ACC112 (cell line): ENCODE results near the gene PLPP4.

ENCODE experiments used
- H2AFZ ChIP-seq: fragments of 200-600 bp; sonication (generic); one replicate; pipeline ENCODE4 v1.6.0; 2017; ENCODE audit warnings: antibody characterized with exemption, low read length; ENCODE audit not compliant: unreplicated experiment
- H3K27ac ChIP-seq: fragments of 200-600 bp; sonication (generic); 2 replicates; pipeline ENCODE4 v1.5.1; 2014; ENCODE audit warnings: low read depth, mild to moderate bottlenecking, antibody characterized with exemption, low read length, moderate library complexity
- H3K27me3 ChIP-seq: fragments of 200-600 bp; sonication (generic); 2 replicates; pipeline ENCODE4 v1.6.1; 2014; ENCODE audit warnings: mild to moderate bottlenecking, antibody characterized with exemption, low read length, moderate library complexity, mixed read lengths; ENCODE audit not compliant: insufficient read depth
- H3K36me3 ChIP-seq: fragments of 200-600 bp; sonication (generic); 2 replicates; pipeline ENCODE4 v1.6.1; 2016; ENCODE audit warnings: mild to moderate bottlenecking, antibody characterized with exemption, low read length, moderate library complexity, mixed read lengths; ENCODE audit not compliant: insufficient read depth
- H3K4me1 ChIP-seq: fragments of 200-600 bp; sonication (generic); one replicate; pipeline ENCODE4 v1.6.1; 2016; ENCODE audit warnings: low read length, mixed read lengths; ENCODE audit not compliant: insufficient read depth, unreplicated experiment, control insufficient read depth
- H3K4me3 ChIP-seq: fragments of 200-600 bp; sonication (generic); 2 replicates; pipeline ENCODE4 v1.5.1; 2014; ENCODE audit warnings: mild to moderate bottlenecking, low read depth, low read length
- H3K79me2 ChIP-seq: fragments of 200-600 bp; sonication (generic); one replicate; pipeline ENCODE4 v1.6.0; 2016; ENCODE audit warnings: low read length; ENCODE audit not compliant: control insufficient read depth, unreplicated experiment, insufficient read depth

PLPP4 gene

DNA sequence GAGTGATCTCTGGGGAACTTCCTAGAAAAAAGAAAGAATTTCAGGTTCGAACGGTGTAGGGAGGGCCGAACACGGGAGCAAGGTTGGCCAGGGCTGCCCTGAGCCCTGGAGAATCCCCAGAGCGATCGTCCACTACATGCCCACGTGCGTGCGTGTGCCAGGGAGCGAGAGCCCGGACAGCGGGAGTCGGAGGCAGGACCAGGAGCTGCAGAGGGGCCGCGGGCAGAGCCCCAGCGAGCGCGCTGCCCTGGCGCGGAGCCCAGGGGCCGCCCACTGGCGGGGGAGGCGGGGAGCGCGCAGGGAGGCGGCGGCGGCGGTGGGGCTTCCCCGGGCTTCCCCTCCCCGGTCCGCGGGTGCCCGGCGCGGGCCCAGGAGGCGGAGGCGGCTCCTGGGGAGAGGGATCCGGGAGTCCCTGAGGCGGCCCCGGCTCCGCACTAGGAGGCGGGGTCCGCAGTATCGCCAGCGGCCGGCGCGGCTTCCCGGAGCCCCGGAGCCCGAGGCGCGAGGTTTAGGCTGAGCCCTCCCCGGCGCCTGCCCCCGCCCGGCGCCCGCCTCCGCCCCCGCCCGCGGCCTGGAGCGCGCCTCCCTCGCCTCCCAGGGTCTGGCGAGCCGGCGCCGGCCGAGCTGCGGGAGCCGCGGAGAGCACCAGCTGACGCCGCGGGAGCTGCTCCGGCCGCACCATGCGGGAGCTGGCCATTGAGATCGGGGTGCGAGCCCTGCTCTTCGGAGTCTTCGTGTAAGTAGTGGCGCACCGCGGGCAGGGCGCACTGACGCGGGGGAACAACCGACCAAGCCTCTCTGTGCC lies at the start of gene PLPP4:
PLPP4 (plus strand) TSS at position 602 of the 805 bp plus-strand sequence; CDS start at position 681, 79 bp downstream.
- H2AFZ ChIP-seq, result no peak within 1 kb of the TSS
- no peak within 1 kb of the TSS for H3K27ac ChIP-seq
- no peaks in the 10 kb centered on the region for H3K79me2 ChIP-seq
- peaks cover 7% of the 10 kb centered on the region for H3K4me1 ChIP-seq
- H3K36me3 ChIP-seq, result no peaks in the 10 kb centered on the region
- peak within 1 kb of the TSS; percentile 67 for H3K4me3 ChIP-seq
- H3K27me3 ChIP-seq, result peaks cover 12% of the 10 kb centered on the region

DNA sequence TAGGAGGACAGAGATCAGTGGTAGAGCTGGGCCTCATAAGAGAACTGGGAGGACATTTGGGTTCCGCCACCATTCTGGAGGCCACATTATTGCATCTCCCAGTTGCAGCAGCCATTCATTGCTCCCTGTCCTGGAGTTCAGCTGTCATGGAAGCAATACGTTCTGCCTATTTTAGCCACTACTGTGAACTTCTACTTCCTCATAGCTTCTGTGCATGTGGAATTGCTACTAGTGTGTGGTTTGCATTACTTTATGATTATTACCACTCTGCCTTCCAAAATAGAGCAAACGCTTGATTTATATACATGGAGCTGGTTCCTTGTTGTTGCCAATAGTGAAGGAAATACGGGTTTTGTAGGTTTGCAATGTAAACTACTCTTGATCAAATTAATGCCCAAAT lies 47.2 kb upstream of the PLPP4 start:
- Histone ChIP-seq H3K79me2 (no peaks in the 10 kb centered on the region), H3K27me3 (no peaks in the 10 kb centered on the region), H3K4me3 (no peak overlapping the region)

DNA sequence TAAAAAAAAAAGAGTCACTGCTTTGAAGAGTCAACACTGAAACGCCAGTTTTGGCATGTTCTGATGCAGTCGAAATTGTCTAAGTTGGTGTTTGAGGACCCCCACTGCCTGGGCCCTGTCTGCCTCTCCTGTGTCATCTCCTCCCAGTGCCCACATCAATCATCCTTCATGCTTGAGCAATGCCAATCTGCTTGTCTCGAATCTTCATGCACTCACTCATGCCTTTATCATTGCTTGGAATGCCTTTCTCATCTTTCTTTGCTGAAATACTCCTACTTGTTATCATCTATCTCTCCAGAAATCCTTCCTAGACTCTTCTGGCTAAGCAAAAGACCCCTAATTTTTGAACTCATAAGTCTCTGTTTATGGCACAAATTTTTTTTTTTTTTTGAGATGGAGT lies 42.1 kb upstream of the PLPP4 start:
- H3K4me3 ChIP-seq, result no peak overlapping the region
- H3K36me3 ChIP-seq, result no peaks in the 10 kb centered on the region
- H3K27me3 ChIP-seq, result no peaks in the 10 kb centered on the region
- H3K27ac ChIP-seq, result no peak overlapping the region
- H3K79me2 ChIP-seq, result no peaks in the 10 kb centered on the region
- H3K4me1 ChIP-seq, result peaks cover 9% of the 10 kb centered on the region
- no peak overlapping the region for H2AFZ ChIP-seq

More for the DNA sequence above, 47.2 kb upstream of the PLPP4 start:
- H2AFZ ChIP-seq, result no peak overlapping the region
- H3K27ac ChIP-seq, result no peak overlapping the region
- peaks cover 4% of the 10 kb centered on the region for H3K4me1 ChIP-seq
- H3K36me3 ChIP-seq, result no peaks in the 10 kb centered on the region

DNA sequence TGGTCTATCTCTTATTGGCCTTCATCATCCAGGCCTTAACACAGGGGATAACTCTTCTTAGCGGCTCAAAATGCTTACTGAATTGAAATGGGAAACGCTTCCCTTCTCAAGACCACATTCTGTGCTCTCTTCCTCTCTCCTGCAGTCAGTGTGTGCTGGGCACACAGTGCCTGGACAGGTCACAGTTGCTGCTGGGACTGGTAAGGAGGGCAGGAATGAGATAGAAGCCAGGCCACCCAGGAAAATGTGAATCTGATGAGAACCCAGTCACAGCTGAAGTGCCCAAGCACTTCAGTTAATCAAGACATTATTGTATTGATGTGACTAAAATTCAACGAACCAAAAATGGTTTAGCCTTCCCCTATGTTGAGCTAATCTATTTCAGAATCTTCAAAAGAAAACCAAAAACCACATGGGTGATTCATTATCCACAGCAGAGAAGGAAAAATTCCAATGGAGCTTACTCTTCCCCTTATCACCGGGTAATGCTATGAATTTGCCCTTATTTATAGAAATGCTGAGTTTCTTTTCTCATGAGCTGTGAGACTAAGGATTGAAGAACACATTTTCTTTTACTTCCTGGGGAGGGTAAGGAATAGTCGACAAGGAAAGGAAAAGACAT lies 41.2 kb upstream of the PLPP4 start:
- peaks cover 9% of the 10 kb centered on the region for H3K4me1 ChIP-seq
- H3K79me2 ChIP-seq, result no peaks in the 10 kb centered on the region
- no peaks in the 10 kb centered on the region for H3K36me3 ChIP-seq
- no peak overlapping the region for H3K4me3 ChIP-seq
- no peak overlapping the region for H2AFZ ChIP-seq
- peak overlapping the region; percentile 71 for H3K27ac ChIP-seq
- no peaks in the 10 kb centered on the region for H3K27me3 ChIP-seq

DNA sequence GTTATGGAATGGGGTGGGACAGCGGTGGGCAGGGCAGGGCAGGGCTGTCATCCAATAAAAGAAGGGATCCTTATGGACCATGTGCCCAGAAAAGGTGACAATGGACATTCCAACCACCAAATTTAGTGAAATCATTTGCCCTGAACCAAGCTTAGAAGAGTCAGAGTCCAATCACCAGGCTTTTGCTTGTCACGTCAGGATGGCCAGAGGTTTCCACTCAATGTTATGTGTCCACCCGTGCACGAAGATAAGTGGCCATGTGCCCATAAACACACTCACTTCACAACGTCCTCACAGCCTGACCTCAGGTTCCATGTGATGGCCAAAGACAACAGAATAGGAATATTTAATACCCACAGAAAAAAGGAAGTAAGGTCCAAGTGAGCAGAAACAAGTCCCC lies 36.6 kb upstream of the PLPP4 start:
- H3K4me1 ChIP-seq, result peaks cover 12% of the 10 kb centered on the region
- no peaks in the 10 kb centered on the region for H3K79me2 ChIP-seq
- H2AFZ ChIP-seq, result no peak overlapping the region
- no peak overlapping the region for H3K27ac ChIP-seq
- H3K27me3 ChIP-seq, result no peaks in the 10 kb centered on the region
- no peaks in the 10 kb centered on the region for H3K36me3 ChIP-seq
- H3K4me3 ChIP-seq, result no peak overlapping the region

DNA sequence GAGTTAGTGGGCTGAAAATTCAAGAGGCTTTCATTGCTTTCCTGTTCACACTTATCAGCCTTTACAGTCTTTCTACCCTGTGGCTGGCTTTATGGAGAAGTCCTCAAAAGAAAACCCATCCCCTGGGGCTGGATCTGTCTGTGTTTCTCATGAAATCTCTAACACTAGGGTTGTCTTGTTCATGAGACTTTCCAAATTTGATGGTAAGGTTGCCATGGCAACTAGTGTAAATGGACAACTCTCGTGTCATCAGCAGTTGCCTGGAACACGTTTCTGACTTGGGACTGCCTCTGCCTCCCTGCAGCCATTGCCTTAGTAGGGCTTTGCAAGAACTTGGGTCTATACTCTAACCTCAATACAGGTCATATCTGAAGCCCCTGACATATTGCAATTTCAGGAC lies 35.8 kb upstream of the PLPP4 start:
- H3K36me3 ChIP-seq, result no peaks in the 10 kb centered on the region
- H3K4me1 ChIP-seq, result peaks cover 9% of the 10 kb centered on the region
- no peaks in the 10 kb centered on the region for H3K79me2 ChIP-seq
- no peak overlapping the region for H2AFZ ChIP-seq
- no peak overlapping the region for H3K4me3 ChIP-seq
- no peak overlapping the region for H3K27ac ChIP-seq
- H3K27me3 ChIP-seq, result no peaks in the 10 kb centered on the region

DNA sequence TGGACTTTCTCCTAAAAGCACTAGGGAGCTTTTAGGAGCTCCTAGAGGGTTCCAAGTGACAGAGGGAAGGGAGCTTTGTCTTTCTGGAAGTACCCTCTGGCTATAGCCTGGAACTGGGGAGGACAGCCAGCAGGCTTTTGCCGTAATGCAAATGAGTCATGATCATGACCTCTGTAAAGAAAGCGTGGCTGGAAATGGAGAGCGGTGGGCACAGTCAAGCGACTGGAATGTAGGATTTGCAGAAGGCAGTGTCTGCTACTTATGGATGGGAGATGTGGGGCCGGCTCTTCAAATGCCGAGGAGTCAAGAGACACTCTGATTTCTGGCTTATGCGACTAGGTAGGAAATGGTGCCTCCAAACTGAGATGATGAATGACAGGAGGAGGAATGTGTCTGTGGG lies 34.6 kb upstream of the PLPP4 start:
- Histone ChIP-seq H3K27me3 (no peaks in the 10 kb centered on the region), H3K4me3 (no peak overlapping the region), H3K79me2 (no peaks in the 10 kb centered on the region), H3K4me1 (peaks cover 9% of the 10 kb centered on the region), H3K36me3 (no peaks in the 10 kb centered on the region), H3K27ac (peak overlapping the region; percentile 55; the same call in 1 of the 2 replicates), H2AFZ (no peak overlapping the region)

DNA sequence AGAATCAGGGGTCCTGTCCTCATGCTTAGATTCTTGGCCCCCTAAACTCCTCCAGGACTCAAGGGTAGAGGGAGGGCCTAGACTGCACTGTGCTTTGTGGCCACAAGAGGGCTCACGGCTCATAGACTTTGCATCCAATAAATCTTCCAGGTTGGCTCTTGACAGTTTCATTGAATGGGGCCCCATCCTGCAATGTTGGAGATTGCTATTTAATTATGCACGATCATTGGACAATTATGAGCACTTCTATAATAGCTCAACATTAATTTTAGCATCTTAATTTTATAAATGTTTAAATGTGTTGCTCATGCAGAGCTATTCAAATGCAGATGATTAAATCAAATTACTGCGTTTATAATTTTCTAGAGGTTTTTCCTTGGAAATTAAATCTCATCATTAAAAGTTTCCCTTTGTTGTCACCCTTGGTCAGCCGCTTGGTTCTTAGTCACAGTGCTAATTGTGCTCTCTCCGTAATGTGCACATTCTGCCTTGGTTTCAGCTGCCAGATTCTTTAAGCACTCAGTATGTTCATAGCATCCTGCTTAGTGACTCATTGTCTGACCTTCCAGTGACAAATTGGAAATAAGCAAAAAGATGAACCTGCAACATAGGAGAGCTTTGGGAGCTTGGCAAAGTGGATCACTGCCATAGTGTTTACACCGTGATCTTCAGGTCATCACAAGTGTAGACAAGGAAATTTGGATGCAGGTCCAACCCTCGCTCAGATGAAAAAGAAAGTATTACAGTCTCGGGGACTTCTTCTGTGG lies 33.4 kb upstream of the PLPP4 start:
- Histone ChIP-seq H3K4me1 (peaks cover 9% of the 10 kb centered on the region), H3K36me3 (no peaks in the 10 kb centered on the region), H3K4me3 (no peak overlapping the region), H3K27me3 (no peaks in the 10 kb centered on the region), H3K79me2 (no peaks in the 10 kb centered on the region), H3K27ac (peak overlapping the region; percentile 55; the same call in 1 of the 2 replicates), H2AFZ (no peak overlapping the region)

DNA sequence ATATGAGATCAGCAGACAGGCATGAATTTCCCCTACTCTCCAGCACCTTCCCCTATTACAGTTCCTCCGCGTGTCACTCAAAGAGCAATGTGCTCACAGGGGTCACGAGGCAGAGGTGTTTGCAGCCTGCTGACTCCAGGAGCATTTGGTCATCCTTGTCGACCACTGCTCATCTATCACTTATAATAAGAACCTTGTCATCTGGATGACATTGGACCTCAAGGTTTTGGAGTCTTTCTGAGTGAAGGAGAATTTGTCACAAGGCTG lies 32.9 kb upstream of the PLPP4 start:
- Histone ChIP-seq H3K4me3 (no peak overlapping the region), H3K36me3 (no peaks in the 10 kb centered on the region), H3K79me2 (no peaks in the 10 kb centered on the region), H3K4me1 (peaks cover 9% of the 10 kb centered on the region), H3K27me3 (no peaks in the 10 kb centered on the region), H3K27ac (no peak overlapping the region), H2AFZ (no peak overlapping the region)

DNA sequence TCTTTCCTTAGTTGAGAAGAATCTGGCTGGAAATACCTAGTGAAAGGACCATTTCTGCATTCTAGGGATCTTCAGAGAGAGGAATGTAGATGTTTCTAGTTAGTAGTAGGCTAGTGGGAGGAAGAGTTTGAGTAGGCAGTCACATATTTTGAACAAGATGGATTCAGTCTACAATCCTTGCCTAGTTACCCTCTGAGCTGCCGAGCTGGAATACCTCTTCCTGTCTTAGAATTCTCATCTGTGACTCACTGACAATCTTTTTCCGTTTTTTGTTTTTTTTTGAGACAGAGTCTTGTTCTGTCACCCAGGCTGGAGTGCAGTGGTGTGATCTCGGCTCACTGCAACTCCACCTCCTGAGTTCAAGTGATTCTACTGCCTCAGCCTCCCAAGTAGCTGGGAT lies 30.7 kb upstream of the PLPP4 start:
- Histone ChIP-seq H3K36me3 (no peaks in the 10 kb centered on the region), H3K79me2 (no peaks in the 10 kb centered on the region), H2AFZ (no peak overlapping the region), H3K4me3 (no peak overlapping the region), H3K4me1 (peaks cover 9% of the 10 kb centered on the region), H3K27me3 (no peaks in the 10 kb centered on the region), H3K27ac (no peak overlapping the region)
